ENCODE measurements around the gene EFCAB14. TPM values are rescaled to one million over a fixed set of nuclear protein-coding genes. Genes with fewer than 3 reads are reported as not detected.

The EFCAB14 gene
- total and polyA plus RNA-seq, 9 of the 15 experiments (the other 6 are each of a cell fraction or from before 2014, with no cell fraction given): 7.3 to 49.0 (median 37.3) TPM

DNA sequence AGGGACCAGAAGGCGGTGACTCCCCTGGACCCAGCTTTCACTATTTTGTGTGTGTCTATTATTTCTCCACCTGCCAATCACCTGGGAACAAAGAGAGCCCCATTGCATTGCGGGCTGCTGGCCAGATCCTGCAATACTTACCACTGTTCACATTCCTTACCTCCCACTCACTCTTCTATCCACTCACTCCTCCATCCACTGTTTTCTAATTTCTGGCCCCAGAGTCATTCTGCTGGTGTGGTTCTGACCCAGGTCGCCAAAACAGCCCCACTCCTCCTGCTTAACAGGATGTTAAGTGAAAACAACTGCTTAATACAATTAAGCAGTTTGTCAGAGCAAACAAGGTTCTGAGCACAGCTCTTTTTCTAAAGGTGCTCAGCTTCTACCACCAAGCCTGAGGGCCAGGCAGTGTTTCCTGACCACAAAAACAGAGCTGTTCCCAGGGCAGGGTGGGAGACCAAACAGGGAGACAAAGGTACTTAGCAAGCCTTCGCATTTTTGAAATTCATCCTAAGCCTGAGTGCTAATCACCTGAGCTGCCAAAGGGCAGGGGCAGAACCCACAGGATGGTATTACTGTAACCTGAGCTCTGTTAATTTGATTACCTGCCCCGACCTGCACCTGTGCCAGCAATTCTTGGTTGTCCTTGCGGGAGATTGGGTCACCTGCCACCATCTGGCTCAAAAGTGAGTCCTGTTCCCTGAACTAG, 38.5 kb upstream of the EFCAB14 start:
- Histone ChIP-seq H3K36me3 (ENCODE audit: control insufficient read depth, insufficient read depth, low read length) (no peaks in the 10 kb centered on the region), H3K79me2 (ENCODE audit: control insufficient read depth, insufficient read depth, low read length) (no peaks in the 10 kb centered on the region), H3K4me1 (replicated peaks in 1 of 2; ENCODE audit: control insufficient read depth in 2 of 2, insufficient read depth in 2 of 2, low read length in 2 of 2) (no peaks in the 10 kb centered on the region), H3K27ac (ENCODE audit: extremely low read depth, low read depth, low read length) (no peak overlapping the region), H3K4me2 (ENCODE audit: insufficient read depth, low read length) (no peak overlapping the region), H2AFZ (ENCODE audit: low read depth, low read length) (no peak overlapping the region), H3K27me3 (ENCODE audit: control insufficient read depth in 2 of 2, insufficient read depth in 2 of 2, low read length in 2 of 2) (peaks cover 0 to 4% of the 10 kb centered on the region in 2 experiments; a peak in 1 of 5 replicates), H3K9me1 (ENCODE audit: control insufficient read depth, insufficient read depth, low read length) (no peaks in the 10 kb centered on the region), H3K4me3 (no peak overlapping the region), H4K20me1 (replicated peaks; ENCODE audit: control insufficient read depth, insufficient read depth, low read length) (no peaks in the 10 kb centered on the region), H3K9me3 (replicated peaks; ENCODE audit: control insufficient read depth, insufficient read depth, low read depth, low read length) (no peaks in the 10 kb centered on the region), H3K9ac (ENCODE audit: insufficient read depth in 1 of 2, low read depth in 2 of 2, low read length in 2 of 2) (no peak overlapping the region)
- no peak for FAIRE-seq
- DNase-seq (ENCODE audit: extremely low read depth in 1 of 4, low spot score in 3 of 4): no peak
- ChIA-PET POLR2A (interaction anchor here (0.6 to 0.8 kb wide), 2 partner anchors 10 to 32 kb away, joined by 3 to 4 read pairs; no protein-coding TSS in a partner anchor), CTCF (ENCODE audit: low intra/inter-chr PET ratio) (no interaction called here)
- intact Hi-C loops (cut with micrococcal nuclease) (no loop called here), in situ Hi-C loops (cut with MboI) (no loop called here)
- no peak for ATAC-seq
- BruUV-seq (replicated peaks): no TSS peak
- TF ChIP-seq SIN3A (IDR thresholded peaks at IDR 0.05; ENCODE audit: borderline replicate concordance in 2 of 2, control insufficient read depth in 1 of 2, low read depth in 2 of 2, low read length in 2 of 2): no peak
- WGBS (ENCODE audit: insufficient coverage, low coverage, missing lambda C conversion rate): 2% methylated on average over 6 of the region's 6 CpGs

GRCh38 chr1:46755121-46755520, 36.2 kb upstream of the EFCAB14 start:
- Histone ChIP-seq H3K9me3 (replicated peaks; ENCODE audit: control insufficient read depth, insufficient read depth, low read depth, low read length) (no peaks in the 10 kb centered on the region), H3K4me2 (ENCODE audit: insufficient read depth, low read length) (no peak overlapping the region), H2AFZ (ENCODE audit: low read depth, low read length) (no peak overlapping the region), H3K27me3 (ENCODE audit: control insufficient read depth in 2 of 2, insufficient read depth in 2 of 2, low read length in 2 of 2) (peaks cover 0 to 4% of the 10 kb centered on the region in 2 experiments; a peak in 1 of 5 replicates), H3K79me2 (ENCODE audit: control insufficient read depth, insufficient read depth, low read length) (no peaks in the 10 kb centered on the region), H3K9me1 (ENCODE audit: control insufficient read depth, insufficient read depth, low read length) (no peaks in the 10 kb centered on the region), H4K20me1 (replicated peaks; ENCODE audit: control insufficient read depth, insufficient read depth, low read length) (no peaks in the 10 kb centered on the region), H3K9ac (ENCODE audit: insufficient read depth in 1 of 2, low read depth in 2 of 2, low read length in 2 of 2) (no peak overlapping the region), H3K36me3 (ENCODE audit: control insufficient read depth, insufficient read depth, low read length) (no peaks in the 10 kb centered on the region), H3K4me3 (no peak overlapping the region), H3K4me1 (replicated peaks in 1 of 2; ENCODE audit: control insufficient read depth in 2 of 2, insufficient read depth in 2 of 2, low read length in 2 of 2) (no peaks in the 10 kb centered on the region), H3K27ac (ENCODE audit: extremely low read depth, low read depth, low read length) (no peak overlapping the region)
- in situ Hi-C loops (cut with MboI): no loop called here
- FAIRE-seq (no peak), DNase-seq (ENCODE audit: extremely low read depth in 1 of 4, low spot score in 3 of 4) (no peak), ATAC-seq (no peak)
- WGBS (ENCODE audit: insufficient coverage, low coverage, missing lambda C conversion rate): 1% methylated on average over 4 of the region's 4 CpGs
- ChIA-PET CTCF (ENCODE audit: low intra/inter-chr PET ratio) (no interaction called here), POLR2A (interaction anchor here (1.1 kb wide), 1 partner anchor 10 kb away, joined by 3 read pairs; no protein-coding TSS in a partner anchor)
- intact Hi-C loops (cut with micrococcal nuclease): no loop called here
- no TSS peak for BruUV-seq (replicated peaks)
- TF ChIP-seq ZBTB17 (CRISPR knock-in tag; IDR thresholded peaks at IDR 0.05) (no peak), CBX3 (IDR thresholded peaks at IDR 0.05; ENCODE audit: borderline replicate concordance in 1 of 2, low read length in 2 of 2) (no peak), ZNF77 (CRISPR knock-in tag; IDR thresholded peaks at IDR 0.05) (no peak), KLF6 (CRISPR knock-in tag; IDR thresholded peaks at IDR 0.05; ENCODE audit: borderline replicate concordance) (no peak), PHF21A (IDR thresholded peaks at IDR 0.05; ENCODE audit: borderline replicate concordance, low read depth) (no peak), KAT2B (IDR thresholded peaks at IDR 0.05; ENCODE audit: low read depth, low read length) (no peak), ZNF785 (CRISPR knock-in tag; IDR thresholded peaks at IDR 0.05) (no peak)
- TF ChIP-seq, protein P1, sequence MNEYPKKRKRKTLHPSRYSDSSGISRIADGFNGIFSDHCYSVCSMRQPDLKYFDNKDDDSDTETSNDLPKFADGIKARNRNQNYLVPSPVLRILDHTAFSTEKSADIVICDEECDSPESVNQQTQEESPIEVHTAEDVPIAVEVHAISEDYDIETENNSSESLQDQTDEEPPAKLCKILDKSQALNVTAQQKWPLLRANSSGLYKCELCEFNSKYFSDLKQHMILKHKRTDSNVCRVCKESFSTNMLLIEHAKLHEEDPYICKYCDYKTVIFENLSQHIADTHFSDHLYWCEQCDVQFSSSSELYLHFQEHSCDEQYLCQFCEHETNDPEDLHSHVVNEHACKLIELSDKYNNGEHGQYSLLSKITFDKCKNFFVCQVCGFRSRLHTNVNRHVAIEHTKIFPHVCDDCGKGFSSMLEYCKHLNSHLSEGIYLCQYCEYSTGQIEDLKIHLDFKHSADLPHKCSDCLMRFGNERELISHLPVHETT (CRISPR knock-in tag; conservative IDR thresholded peaks at IDR 0.05 in 1 of 2, IDR thresholded peaks at IDR 0.05 in 1 of 2): no peak
- TF ChIP-seq, protein P2, sequence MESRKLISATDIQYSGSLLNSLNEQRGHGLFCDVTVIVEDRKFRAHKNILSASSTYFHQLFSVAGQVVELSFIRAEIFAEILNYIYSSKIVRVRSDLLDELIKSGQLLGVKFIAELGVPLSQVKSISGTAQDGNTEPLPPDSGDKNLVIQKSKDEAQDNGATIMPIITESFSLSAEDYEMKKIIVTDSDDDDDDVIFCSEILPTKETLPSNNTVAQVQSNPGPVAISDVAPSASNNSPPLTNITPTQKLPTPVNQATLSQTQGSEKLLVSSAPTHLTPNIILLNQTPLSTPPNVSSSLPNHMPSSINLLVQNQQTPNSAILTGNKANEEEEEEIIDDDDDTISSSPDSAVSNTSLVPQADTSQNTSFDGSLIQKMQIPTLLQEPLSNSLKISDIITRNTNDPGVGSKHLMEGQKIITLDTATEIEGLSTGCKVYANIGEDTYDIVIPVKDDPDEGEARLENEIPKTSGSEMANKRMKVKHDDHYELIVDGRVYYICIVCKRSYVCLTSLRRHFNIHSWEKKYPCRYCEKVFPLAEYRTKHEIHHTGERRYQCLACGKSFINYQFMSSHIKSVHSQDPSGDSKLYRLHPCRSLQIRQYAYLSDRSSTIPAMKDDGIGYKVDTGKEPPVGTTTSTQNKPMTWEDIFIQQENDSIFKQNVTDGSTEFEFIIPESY (CRISPR knock-in tag; IDR thresholded peaks at IDR 0.05): no peak

All from K562 (cell line).